ENCODE results near the gene SCN1B. TPM values are rescaled to one million over a fixed set of nuclear protein-coding genes. Genes with fewer than 3 reads are reported as not detected.

The SCN1B gene
- total and polyA plus RNA-seq, 4 donors: 1.5 to 12.6 (median 9.0) TPM

GRCh38 chr19:35034005-35034502 lies 3.8 kb downstream of the SCN1B start:
- DNase-seq (no peak), ATAC-seq (ENCODE audit: insufficient read depth, low FRiP score) (no peak)
- Histone ChIP-seq H3K9me3 (ENCODE audit: control insufficient read depth in 4 of 4, insufficient read depth in 3 of 4, low read length in 3 of 4) (no peaks in the 10 kb centered on the region), H3K9ac (ENCODE audit: insufficient read depth in 1 of 2, low read length in 2 of 2) (no peak overlapping the region), H3K36me3 (ENCODE audit: control insufficient read depth in 4 of 4, insufficient read depth in 4 of 4, low read length in 4 of 4) (no peaks in the 10 kb centered on the region), H3K4me3 (no peak overlapping the region), H3K27me3 (ENCODE audit: control insufficient read depth in 3 of 3, insufficient read depth in 3 of 3, low read length in 2 of 3) (peaks cover 0 to 29% (median 15%) of the 10 kb centered on the region in 3 donors), H3K27ac (ENCODE audit: low read depth in 1 of 2, low read length in 1 of 2) (no peak overlapping the region), H3K4me1 (ENCODE audit: control insufficient read depth in 5 of 5, insufficient read depth in 5 of 5, low read length in 5 of 5) (peaks cover 0 to 10% (median 3%) of the 10 kb centered on the region in 5 donors)
- 93% methylated on average over 17 of the region's 17 CpGs for WGBS, 2 donors
- no peak for TF ChIP-seq CTCF (IDR thresholded peaks at IDR 0.05; ENCODE audit: control extremely low read depth, extremely low read depth)

GRCh38 chr19:35034588-35035382 lies 4.5 kb downstream of the SCN1B start:
- H3K4me3 ChIP-seq: no peak overlapping the region
- DNase-seq (no peak), ATAC-seq (ENCODE audit: insufficient read depth, low FRiP score) (no peak)
- H3K36me3 ChIP-seq (ENCODE audit: control insufficient read depth in 4 of 4, insufficient read depth in 4 of 4, low read length in 4 of 4): no peaks in the 10 kb centered on the region
- TF ChIP-seq CTCF (IDR thresholded peaks at IDR 0.05; ENCODE audit: control extremely low read depth, extremely low read depth): no peak
- peaks cover 0 to 16% (median 3%) of the 10 kb centered on the region in 5 donors for H3K4me1 ChIP-seq (ENCODE audit: control insufficient read depth in 5 of 5, insufficient read depth in 5 of 5, low read length in 5 of 5)
- H3K9ac ChIP-seq (ENCODE audit: insufficient read depth in 1 of 2, low read length in 2 of 2): no peak overlapping the region
- H3K27me3 ChIP-seq (ENCODE audit: control insufficient read depth in 3 of 3, insufficient read depth in 3 of 3, low read length in 2 of 3): peaks cover 0 to 26% (median 14%) of the 10 kb centered on the region in 3 donors
- 89 to 90% methylated on average over 17 of the region's 17 CpGs for WGBS, 2 donors
- no peak overlapping the region for H3K27ac ChIP-seq (ENCODE audit: low read depth in 1 of 2, low read length in 1 of 2)
- H3K9me3 ChIP-seq (ENCODE audit: control insufficient read depth in 4 of 4, insufficient read depth in 3 of 4, low read length in 3 of 4): no peaks in the 10 kb centered on the region

- peaks cover 0 to 5% (median 0%) of the 10 kb centered on the region in 3 donors for H3K27me3 ChIP-seq (ENCODE audit: control insufficient read depth in 3 of 3, insufficient read depth in 3 of 3, low read length in 2 of 3)
- no peaks in the 10 kb centered on the region for H3K9me3 ChIP-seq (ENCODE audit: control insufficient read depth in 4 of 4, insufficient read depth in 3 of 4, low read length in 3 of 4)
- H3K9ac ChIP-seq (ENCODE audit: insufficient read depth in 1 of 2, low read length in 2 of 2): no peak overlapping the region
- peaks cover 6 to 31% (median 18%) of the 10 kb centered on the region in 5 donors for H3K4me1 ChIP-seq (ENCODE audit: control insufficient read depth in 5 of 5, insufficient read depth in 5 of 5, low read length in 5 of 5)
- H3K4me3 ChIP-seq: no peak overlapping the region
- H3K27ac ChIP-seq (ENCODE audit: low read depth in 1 of 2, low read length in 1 of 2): peak overlapping the region in 1 of 2 donors; percentile 3
- no peaks in the 10 kb centered on the region for H3K36me3 ChIP-seq (ENCODE audit: control insufficient read depth in 4 of 4, insufficient read depth in 4 of 4, low read length in 4 of 4)
- WGBS, 2 donors: 39 to 42% methylated on average over 13 of the region's 13 CpGs
- TF ChIP-seq CTCF (IDR thresholded peaks at IDR 0.05; ENCODE audit: control extremely low read depth, extremely low read depth): no peak
- peak in 1 of 3 donors; percentile 35 for DNase-seq
- no peak for ATAC-seq (ENCODE audit: insufficient read depth, low FRiP score)
Measured at GRCh38 chr19:35037716-35038622, 7.7 kb downstream of the SCN1B start.
